GM19372 (cell line): ENCODE data around the gene MKNK2.
"Not testable (repeated sequence)": the region's sequence is repeated elsewhere in the genome, so short reads cannot be mapped to it uniquely, and the experiment has no call there.

Source experiments
- ATAC-seq: cut with Tn5 transposase; IDR thresholded peaks from one replicate; pipeline ENCODE4 v1.9.1; 2021; ENCODE audit warnings: mild to moderate bottlenecking, low read depth, moderate library complexity; ENCODE audit not compliant: unreplicated experiment

Gene MKNK2

DNA sequence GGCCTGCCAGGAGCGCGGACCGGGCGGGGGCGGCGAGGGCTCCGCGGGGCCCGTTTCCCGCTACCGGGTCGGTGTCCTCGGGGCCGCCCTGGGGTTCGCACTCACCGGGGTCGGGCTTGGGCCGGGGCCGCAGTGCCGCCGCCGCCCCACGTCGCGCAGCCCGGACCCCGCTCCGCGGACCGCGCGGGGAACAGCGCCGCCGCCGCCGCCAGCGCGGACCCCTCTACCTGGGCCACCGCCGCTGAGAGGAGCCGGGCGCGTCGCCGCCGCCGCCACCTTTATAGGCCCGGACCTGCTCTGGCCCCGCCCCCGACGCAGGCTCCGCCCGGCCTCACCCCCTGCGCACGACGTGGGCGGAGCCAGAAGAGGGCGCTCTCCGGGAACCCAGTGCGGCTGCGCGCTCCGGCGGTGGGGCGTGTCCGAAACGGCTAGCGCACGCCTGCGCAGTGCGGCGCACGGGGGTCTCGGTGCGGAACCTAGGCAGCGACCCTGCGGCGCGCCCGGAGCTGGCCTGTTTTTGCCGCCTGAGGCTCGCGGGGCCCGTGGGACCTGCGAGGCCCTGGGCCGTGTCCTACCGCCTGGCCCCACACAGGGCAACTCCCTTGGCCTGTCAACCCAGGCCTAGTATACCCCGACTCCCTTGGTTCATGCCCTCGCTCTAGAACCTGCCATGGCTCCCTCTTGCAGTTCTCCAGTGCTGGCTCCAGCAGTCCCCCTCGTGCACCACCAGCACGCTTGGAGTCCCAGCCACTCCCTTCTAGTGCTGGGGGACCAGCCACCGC lies at the start of gene MKNK2:
Gene MKNK2, minus strand, starts transcription at position 254 of the 782 bp plus-strand sequence. CDS start 393 bp downstream, outside the sequence.
- ATAC-seq: peak; percentile 65

DNA sequence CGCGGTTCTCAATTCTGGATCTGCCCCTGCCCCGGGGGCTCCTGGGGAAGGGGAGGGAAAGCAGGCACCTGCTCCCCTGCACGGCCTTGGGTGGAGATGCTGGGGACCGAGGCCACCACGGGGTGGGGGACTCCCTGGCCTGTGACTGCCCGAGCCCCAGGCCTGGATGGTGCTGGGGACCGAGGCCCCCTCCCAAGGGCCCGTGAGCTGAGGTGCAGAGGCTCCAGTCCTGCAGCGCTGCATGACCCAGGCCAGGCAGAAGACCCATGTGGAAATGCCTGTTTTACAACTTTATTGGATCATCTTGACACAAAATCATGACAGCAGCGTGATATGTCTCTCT lies 49.6 kb upstream of the MKNK2 start:
- ATAC-seq: no peak

DNA sequence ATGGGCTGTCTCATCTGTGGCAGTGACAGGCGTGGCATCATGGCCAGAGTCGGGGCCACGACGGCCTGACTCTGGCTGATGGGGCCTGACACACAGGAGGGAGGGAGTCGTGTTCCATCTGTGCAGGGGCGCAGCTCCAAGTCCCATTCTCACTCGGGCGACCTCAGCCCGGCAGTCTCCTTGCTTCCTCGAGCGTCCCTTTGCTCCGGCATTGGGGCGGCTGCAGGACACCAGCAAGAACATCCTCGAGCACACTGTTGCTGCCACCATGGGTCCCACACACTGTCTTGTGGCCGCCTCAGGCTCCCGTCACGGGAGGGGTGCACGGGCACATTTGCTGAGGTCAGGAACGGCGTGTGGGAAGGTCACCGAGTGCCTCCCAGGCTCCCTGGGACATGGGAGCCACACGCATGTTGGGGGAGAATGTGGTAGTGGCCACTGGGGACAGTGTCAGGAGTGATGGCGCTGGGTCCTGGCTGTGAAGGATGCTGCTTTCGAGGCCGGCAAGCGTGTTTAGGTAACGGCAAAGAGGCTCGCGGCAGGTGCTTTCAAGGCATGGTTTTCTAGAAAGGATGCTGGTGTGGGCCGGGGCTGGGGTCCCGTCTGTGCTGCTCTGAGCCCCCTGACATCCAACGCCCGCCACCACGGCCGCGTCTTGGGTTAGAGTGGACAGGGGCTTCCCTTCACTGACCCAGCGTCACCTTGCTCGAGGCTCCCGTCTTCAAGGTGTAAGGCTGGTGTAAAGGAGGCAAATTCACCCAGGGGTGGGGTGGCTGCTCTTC lies 49.1 kb upstream of the MKNK2 start:
- ATAC-seq: no peak

DNA sequence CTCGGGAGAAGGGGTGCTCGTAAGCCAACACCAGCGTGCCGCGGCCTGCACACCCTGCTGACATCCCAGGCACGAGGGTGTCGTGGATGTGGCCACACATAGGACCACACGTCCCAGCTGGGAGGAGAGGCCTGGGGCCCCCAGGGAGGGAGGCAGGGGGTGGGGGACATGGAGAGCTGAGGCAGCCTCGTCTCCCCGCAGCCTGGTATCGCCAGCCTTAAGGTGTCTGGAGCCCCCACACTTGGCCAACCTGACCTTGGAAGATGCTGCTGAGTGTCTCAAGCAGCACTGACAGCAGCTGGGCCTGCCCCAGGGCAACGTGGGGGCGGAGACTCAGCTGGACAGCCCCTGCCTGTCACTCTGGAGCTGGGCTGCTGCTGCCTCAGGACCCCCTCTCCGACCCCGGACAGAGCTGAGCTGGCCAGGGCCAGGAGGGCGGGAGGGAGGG lies 48.0 kb upstream of the MKNK2 start:
- no peak for ATAC-seq

DNA sequence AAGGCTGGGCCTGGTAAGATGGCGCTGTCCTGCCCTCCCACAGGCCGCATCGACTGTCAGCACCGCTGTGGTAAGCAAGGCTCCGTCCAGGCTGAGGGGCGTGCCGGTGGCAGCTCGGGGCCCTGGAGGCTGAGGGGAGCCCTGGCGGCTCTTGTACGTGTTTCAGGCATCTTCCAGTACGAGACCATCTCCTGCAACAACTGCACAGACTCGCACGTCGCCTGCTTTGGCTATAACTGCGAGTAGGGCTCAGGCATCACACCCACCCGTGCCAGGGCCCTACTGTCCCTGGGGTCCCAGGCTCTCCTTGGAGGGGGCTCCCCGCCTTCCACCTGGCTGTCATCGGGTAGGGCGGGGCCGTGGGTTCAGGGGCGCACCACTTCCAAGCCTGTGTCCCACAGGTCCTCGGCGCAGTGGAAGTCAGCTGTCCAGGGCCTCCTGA lies 46.9 kb upstream of the MKNK2 start:
- no peak for ATAC-seq

DNA sequence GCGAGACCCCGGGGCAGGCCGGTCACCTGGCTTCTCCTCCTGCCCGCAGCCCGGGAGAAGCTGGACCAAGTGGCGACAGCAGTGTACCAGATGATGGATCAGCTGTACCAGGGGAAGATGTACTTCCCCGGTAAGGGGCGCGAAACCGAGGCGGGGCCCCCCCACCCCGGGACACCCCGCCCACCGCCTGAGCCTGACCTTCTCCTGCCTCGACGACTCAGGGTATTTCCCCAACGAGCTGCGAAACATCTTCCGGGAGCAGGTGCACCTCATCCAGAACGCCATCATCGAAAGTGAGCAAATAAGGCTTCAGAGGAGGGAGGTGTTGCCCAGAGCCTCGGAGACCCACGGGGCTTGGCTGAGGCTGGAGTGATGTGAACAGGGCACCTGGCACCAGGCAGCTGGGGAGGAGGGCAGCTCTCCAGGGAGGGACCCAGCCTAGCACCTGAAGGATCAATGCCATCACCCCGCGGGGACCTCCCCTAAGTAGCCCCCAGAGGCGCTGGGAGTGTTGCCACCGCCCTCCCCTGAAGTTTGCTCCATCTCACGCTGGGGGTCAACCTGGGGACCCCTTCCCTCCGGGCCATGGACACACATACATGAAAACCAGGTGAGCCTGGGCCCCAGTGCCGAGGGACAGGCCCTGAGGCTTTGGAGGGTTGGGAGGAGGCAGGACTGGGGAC lies 46.3 kb upstream of the MKNK2 start:
- no peak for ATAC-seq

DNA sequence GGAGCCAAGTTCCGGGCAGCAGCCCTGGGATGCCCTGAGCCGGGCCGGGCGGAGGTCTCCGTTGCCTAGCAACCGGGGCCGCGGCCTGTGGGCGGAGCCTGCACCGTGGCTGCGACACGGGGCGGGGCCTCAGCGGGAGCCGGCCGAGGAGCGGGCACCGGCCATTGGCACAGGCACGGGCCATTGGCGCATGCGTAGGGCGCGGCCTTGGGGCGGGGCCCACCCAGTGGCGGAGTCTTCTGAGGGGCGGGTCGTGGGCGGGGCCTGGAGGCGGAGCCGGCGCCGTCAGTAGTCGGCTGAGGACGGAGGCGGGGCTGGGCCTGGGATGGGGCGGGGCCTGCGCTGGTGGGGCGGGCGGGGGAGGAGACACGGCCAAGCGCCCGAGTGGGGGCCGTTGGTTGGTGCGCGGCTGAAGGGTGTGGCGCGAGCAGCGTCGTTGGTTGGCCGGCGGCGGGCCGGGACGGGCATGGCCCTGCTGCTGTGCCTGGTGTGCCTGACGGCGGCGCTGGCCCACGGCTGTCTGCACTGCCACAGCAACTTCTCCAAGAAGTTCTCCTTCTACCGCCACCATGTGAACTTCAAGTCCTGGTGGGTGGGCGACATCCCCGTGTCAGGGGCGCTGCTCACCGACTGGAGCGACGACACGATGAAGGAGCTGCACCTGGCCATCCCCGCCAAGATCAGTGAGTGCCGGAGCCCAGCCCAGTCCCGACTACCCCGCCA lies 45.6 kb upstream of the MKNK2 start, which contains the start of gene IZUMO4:
Gene IZUMO4, plus strand, starts transcription at position 436 of the 723 bp plus-strand sequence. Its CDS starts 31 bp downstream, at position 467.
- ATAC-seq: peak; percentile 71

DNA sequence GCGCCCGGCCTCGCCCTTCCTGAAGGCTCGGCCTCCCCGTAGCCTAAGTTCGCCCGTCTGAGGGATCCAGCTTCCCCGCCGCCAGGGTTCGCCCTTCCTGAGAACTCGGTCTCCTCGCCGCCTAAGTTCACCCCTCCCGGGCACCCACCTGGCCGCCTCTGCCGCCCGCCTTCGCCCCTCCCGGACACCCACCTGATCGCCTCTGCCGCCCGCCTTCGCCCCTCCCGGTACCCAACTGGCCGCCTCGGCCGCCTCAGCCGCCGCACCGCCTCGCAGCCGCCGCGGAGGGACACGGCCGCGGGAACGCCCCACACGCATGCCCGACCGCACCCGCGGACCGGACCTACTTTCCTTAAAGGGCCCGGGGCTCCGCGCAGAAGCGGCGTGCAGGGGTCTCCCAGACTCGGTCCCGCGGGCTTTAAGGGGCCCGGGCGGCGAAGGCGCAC lies 45.0 kb upstream of the MKNK2 start, which contains the start of gene MOB3A:
Gene MOB3A, minus strand, starts transcription at position 293 of the 446 bp plus-strand sequence. CDS start 17,766 bp downstream, outside the sequence.
- peak; percentile 22 for ATAC-seq

DNA sequence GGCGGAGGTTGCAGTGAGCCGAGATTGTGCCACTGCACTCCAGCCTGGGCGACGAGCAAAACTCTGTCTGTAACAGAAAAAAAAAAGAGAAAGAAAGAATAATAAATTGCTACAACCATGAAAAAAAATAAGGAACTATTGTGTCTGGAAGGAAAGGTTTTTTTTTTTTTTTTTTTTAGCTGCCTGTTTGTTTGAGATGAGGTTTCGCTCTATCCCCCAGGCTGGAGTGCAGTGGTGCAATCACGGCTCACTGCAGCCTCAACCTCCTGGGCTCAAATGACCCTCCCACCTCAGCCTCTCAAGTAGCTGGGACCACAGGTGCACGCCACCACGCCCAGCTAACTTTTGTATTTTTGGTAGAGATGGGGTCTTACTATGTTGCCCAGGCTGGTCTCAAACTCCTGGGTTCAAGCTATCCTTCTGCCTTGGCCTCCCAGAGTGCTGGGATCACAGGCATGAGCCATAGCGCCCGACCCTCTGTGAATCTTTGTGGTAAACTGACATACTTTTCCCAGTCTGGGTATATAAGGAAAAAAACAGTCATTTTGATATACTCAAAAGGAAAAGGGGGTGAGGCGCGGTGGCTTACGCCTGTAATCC lies 41.0 kb upstream of the MKNK2 start:
- not testable (repeated sequence) for ATAC-seq

DNA sequence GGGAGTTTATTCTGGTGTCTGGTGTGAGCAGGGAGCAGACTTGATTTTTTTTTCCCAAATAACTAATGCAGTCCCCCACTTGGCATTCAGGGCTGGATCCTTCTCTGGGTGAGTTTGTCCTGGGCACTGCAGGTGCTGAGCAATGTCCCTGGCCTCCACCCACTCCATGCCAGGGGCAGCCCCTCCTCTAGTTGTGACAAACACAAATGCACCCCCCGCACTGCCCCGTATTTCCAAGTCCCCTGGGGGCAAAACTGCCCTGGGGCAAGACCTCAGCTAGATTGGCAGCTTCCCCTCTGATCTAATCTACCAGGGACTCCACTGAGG lies 38.6 kb upstream of the MKNK2 start:
- no peak for ATAC-seq

DNA sequence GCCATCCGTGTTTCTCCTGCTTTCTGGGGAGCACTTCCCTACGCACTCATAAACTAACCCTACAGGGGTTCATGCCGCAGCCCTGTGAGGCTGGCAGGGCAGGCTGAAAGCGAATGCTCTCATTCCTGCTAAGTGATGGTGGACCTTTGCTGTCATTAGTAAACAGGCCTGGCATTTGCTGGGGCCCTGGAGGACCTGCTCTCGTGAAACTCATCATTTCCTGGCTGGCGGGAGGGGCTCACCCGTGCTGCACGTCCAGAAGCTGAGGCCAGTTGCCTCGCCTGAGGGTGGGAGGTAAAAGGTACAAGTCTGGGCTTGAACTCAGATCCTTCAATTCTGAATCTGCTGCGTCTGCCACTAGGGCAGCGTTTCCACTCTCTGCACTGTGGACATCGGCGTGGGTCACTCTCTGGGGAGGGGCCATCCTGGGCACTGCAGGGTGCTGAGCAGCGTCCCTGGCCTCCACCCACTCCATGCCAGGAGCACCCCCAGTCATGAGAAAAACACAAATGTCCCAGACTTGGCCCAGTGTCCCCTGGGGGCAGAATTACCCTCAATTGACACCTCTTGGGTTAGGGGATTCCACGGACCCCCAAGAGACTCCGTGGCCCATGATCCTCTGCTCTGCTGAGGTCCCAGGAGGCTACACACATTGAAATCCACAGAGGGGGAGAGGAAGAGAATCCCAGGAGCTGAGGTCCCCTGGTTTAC lies 38.1 kb upstream of the MKNK2 start:
- ATAC-seq: no peak

DNA sequence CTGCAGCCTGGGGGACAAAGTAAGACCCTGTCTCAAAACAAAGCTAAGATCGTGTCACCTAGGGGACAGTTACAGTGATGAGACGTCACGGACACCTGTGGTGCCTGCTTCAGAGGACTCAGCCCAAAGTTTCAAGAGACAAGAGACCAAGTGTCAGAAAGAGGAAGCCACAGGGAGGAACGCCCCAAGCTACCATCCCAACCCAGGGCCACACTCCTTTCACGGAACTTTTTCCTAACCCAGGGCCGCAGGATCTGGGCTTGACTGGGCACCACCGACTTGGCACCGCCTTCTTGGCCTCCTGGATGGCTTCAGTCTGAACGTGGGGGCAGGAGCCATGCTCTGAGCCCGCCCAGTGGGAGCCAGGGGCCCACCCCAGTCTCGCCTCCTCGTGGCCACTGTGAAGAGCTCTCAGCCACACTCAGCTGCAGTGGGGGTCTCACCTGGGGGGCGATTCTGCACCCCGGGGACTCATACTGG lies 36.6 kb upstream of the MKNK2 start:
- ATAC-seq: no peak

DNA sequence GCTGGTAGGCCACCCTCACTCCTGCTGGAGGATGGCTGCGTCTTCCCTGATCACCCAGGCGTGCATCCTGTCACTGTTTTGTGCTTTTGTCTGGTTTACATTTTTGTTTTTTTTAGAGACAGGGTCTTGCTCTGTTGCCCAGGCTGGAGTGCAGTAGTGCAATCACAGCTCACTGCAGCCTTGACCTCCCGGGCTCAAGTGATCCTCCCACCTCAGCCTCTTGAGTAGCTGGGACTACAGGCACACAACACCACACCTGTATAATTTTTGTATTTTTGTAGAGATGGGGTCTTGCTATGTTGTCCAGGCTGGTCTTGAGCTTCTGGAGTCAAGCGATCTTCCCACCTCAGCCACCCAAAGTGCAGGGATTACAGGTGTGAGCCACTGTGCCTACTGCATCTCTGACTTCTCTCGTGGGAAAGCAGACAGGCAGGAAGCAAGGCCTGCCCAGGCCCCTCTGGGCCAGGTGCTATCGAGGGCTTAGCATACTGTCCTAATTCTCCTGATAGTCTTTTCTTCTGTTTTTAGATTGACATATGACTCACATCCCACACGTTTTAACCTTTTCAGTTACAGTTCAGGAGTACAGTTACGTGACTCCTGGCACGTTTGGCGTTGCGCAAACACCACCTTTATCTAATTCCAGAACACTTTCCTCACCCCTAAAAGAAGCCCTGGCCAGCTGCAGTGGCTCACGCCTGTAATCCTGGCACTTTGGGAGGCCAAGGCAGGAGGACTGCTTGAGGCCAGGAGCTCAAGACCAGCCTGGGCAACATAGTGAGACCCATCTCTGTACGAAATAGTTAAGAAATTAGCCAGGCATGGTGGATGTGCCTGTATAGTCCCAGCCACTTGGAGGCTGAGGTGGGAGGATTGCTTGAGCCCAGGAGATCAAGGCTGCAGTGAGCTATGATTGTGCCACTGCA lies 35.9 kb upstream of the MKNK2 start:
- ATAC-seq: not testable (repeated sequence)

DNA sequence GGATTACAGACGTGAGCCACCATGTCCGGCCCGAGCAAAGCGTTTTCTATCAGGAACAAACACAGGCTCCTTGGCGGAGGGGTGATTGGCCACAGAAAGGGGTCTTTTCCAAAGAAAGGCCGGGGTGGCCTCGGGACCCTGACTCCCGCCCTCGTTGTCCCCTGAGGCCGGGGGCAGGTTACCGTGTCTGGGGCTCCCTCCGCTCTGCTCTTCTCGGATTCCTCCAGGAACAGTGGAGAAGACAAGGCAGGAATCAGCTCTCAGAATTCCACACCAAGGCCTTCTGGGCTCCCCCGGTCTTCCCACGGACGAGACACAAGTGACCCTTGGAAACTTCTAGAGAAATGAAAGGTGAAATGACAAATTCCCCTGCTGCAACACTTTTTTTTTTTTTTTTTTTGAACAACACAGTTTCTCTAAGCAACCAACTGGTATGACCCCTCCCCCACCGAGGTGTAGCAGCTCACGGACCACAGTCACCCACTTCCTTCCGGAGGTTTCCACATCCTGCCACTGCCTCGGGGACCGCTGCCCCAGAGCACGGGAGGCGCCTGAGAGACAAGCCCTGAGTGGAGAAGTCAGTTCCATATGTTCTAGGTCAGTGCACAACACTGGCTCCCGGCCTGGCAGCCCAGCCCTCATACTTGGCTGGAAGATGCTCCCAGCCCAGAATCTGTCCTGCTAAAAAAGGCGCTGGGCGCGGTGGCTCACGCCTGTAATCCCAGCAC lies 34.1 kb upstream of the MKNK2 start:
- peak; percentile 44 for ATAC-seq

DNA sequence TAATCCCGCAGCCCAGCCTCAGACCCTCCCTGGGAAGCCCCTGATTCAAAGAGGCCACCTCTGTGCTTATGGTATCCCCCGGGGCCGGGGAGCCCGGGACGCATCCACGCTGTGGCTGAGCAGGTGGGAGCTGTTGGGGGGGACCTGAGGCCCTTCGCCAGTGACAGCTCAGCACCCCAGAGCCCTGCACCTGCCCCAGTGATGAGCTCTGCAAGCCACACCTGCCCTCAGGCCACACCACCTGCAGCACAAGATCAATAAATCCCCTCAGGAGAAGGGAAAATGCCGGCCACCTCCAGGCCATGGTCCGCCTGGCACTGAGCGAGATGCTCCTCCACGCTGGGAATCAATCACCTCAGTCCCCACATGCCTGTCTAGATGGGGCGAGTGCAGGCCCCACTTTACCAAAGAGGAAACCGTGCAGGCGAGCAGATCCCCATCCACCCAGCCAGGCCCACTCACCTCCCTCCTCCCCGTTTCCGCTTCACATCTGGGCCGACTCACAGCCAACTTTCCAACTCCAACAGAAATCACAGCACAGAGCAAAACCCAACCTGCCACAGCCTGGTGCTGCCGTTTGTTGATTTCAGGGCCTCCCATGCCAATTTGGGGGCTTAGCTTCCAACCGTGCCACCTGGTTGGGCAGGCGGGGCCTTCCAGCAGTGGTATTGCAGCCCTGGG lies 32.3 kb upstream of the MKNK2 start:
- ATAC-seq: no peak

DNA sequence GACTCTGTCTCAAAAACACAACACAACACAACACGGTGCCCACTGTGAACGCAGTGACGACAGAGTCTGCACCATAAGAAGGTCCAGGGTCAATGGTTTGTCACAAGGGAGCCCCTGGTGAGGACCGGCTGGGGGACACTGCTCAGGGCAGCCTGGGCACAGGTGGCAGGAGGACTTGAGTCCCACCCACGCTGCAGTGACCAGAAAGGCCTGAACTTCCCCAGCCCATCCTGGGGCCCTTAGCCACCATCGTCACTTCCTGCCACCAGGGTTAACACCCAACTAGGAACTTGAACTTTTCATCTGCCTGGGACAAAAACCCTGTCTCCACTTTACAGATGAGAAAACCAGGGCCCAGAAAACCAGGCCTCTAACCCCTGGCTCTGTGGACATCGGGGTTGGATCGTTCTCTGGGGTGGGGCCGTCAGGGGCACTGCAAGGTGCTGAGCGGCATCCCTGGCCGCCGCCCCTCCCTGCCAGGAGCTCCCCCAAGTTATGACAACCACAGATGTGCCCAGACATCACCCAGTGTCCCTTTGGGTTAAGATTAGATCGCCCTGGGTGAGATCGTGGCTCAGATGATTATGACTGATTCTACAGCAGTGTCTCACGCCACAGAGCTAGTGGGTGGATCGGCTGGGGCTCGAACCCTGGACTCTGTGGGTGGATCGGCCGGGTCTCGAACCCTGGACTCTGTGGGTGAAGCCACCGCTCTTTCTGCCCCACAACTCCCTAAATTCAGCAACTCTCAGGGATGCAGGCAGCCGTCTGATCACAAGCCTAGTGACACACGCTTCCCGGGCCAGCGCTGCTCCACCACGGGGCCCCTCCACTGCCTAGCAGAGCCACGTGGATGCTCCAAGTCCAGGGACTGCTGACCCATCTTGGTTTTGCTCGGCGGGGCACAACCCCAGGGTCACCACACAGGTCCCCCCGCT lies 31.1 kb upstream of the MKNK2 start:
- no peak for ATAC-seq
